GM03348 (cell line): ENCODE results near the gene TNFRSF13B.
"Not testable (repeated sequence)": the region's sequence is repeated elsewhere in the genome, so short reads cannot be mapped to it uniquely, and the experiment has no call there.

ENCODE experiments used
- DNase-seq: peaks from one replicate; pipeline ENCODE4 v3.0.0; 2012; ENCODE audit warnings: low spot score

Gene TNFRSF13B

DNA sequence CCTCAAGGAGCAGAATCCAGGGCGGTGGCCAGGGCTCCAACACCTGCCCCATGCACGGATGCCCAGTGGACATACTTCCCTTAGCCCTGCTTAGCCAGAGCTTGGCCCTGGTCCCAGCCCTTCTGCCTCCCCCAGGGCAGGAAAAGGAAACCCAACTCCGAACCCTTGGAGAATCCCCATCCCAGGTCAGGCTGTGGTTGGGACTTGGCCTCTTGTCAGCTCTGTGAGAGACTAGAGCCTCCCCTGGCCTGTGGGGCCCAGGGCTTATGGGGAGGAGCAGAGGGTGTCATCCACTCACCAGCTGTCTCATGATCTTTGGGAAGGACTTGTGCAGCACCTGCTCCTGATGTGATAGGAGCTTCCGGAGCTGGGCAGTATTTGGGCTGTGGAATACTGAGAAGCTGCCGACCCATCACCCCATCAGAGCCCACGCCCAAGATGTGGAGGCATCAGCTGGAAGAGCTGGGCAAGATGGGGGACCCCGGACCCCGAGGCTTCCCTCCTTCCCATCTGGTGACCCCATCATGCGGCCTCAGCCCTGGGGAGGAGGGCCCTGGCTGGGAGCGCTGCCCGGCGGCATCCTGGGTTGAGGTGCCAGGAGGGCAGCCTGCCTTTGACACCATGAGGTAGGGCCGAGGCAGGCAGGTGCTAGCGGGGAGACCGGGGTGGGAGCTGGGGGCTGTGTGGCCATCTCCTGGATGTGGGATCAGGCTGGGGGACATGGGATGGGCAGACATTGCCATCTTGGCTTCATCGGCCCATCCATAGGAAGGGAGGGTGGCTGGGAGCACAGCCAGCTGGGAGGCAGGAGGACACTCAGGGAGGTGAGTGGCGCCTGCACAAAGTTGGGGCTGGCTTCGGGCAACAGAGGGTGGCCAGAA, 45.1 kb downstream of the TNFRSF13B start:
- DNase-seq = no peak

- no peak for DNase-seq
Measured at GRCh38 chr17:16926061-16926511, 45.8 kb downstream of the TNFRSF13B start.

GRCh38 chr17:16925461-16926060, 46.4 kb downstream of the TNFRSF13B start:
- no peak for DNase-seq

DNA sequence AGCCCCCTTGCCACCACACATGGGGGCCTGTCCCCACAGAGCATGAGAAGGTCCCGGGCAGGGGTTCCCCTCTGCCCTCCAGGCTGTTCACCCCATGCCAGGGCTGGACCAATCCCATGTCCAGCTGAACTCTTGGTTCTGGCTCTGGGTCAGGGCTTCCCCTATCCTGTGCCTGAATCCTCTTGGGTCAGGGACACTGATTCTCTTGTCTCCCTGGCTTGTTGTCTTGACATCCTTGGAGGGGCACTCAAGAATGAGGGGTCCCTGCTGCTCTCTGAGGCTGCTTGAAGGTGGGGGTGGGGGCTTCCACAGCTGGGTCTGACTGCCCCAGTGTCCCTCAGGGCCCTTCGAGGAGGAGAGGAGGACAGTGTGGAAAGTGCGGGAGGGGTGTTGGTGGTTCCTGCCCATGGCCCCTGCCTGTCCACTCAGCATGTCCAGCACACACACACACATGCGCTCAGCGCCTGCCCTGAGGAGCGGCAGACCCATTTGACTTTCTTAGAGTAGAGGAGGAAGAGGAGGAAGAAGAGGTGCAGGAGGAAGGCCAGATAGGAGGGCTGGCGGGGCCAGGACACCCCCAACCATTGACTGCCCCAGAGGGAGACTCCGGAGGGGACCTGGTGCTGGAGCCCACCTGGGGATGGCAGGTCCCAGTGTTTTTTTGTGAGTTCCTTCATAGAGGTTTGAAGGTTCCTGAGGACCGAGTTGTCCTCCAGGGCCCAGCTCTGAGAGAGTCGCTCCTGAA, 47.0 kb downstream of the TNFRSF13B start:
- no peak for DNase-seq

DNA sequence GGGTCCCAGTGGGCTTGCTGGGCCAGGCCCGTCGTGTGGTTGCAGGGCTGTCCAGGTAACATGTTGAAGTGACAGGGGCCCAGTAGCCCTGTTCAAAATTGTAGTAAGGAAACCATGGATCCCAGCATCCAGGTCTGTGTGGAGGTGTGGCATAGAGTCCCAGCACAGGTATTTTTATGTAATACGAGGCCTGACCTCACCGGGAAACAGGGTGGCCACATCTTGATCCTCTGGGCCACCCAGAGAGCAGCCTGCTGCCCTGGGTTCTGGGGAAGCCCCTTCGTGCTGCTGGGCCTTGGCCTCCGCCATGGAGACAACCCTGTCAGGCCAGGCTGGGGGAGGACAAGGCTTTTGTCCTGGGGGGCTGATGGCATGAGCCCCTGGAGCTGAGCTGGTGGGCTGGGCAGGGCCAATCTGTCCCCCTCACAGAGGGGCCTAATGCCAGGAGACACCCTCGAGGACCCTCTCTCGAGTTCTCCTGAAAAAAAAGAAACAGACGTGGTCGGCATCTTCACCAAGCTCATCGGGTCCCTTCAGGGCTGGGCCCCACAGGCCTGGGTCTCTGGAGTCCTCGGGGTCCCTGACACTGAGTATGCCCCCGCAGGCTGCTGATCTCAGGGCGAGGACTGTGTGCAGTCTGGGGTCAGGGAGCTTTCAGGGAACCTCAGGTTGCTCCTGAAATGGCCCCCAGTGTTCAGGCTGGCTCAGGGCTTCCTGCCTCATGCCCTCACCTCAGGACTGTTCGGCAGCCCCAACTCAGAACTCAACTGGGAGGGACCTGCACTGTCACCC, 47.8 kb downstream of the TNFRSF13B start:
- DNase-seq = no peak

DNA sequence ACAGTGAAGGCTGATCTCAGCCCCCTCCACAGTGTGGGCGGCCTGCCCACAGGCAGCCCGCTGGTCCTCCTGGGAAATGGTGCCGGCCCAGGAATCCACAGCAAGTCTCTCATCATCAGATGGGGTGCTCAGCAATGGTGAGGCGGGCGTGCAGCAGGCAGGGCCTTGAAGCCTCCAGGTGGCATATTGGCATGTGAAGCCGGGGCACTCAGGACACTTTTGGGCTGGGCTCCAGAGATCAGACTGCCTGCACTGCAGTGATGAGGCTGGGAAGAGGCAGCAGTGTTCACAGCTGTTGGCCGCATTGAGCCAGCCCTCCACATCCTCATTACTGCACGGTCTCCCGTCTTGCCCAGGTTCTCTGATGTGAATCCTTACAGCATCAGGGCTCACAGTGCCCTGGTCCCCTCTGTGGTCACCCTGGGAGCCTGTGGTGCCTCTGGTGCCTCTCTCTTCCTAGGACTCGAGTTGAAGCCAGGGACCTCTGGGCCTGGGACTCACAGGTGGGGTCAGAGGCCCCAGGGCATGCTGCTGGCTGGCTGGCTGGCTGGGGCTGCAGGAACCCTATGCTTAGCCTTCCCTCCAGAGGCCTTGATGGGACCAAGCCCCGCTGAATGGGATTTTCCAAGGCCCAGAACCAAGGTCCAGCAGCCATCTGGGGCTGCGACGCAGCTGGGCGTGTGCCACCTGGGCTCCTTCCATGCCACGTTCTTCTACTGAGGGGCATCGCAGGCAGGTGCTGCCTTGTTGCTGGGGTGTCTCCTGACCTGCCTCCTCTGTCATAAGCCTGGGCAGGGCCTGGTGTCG, 48.6 kb downstream of the TNFRSF13B start:
- DNase-seq = no peak

DNA sequence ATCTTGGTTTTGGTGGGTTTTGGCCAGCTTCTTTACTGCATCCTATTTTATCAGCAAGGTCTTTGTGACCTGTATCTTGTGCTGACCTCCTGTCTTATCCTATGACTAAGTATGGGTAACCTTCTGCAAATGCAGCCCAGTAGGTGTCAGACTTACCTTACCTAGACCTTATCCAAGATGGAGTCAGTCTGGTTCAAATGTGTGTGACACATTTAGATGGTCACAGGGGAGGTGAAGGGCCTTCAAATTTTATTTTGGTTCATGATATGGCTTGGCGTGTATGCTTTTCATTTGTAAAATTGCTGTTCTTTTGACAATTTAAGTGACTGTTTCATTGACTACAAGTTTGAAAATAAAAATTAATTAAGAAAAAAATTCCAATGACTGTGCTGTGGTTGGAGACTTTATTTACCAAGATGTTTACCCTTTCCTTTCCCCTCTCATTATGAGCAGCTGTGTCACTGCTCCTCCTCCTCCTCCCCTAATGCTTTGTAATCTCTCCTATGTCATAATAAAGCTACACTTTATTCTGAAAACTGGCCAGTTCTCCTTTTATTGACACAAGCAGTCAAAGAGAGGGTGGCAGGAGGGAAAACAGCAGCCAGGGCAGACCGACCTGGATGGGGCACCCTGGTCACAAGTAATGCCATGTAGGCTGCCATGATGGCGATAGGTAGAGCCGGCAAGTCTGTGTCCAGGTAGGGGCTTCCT, 49.4 kb downstream of the TNFRSF13B start:
- DNase-seq = no peak

DNA sequence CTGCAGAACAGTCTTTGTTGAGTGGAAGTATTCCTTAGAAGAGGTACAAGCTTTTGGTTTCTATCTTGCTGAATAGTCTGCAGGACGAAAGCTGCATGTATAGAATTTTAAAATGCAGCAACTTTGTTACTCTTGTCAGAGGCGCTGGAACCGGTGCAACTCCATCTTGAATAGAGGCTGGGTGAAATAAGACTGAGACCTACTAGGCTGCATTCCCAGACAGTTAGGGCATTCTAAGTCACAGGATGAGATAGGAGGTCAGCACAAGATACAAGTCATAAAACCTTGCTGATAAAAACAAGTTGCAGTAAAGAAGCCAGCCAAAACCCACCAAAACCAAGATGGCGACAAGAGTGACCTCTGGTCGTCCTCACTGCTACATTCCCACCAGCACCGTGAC, 50.5 kb downstream of the TNFRSF13B start:
- DNase-seq = not testable (repeated sequence)

DNA sequence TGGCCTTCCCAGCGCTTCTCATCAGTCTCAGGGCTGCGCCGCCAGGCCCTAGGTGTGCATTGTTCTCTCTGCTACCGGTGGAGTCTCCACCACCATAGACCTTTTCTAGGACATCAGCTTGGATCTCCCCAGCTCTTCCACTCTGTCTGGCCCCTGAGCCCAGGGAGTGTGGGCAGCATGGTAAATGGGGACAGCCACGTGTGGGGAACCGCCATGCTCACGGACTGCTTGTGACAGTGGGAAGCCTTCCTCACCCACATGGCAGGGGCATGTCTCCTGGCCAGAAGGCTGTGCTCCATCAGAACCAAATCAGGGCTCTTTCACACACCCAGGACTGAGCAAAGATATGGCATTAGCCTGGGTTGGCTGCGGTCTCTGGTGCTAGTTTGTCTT, 51.3 kb downstream of the TNFRSF13B start:
- no peak for DNase-seq

DNA sequence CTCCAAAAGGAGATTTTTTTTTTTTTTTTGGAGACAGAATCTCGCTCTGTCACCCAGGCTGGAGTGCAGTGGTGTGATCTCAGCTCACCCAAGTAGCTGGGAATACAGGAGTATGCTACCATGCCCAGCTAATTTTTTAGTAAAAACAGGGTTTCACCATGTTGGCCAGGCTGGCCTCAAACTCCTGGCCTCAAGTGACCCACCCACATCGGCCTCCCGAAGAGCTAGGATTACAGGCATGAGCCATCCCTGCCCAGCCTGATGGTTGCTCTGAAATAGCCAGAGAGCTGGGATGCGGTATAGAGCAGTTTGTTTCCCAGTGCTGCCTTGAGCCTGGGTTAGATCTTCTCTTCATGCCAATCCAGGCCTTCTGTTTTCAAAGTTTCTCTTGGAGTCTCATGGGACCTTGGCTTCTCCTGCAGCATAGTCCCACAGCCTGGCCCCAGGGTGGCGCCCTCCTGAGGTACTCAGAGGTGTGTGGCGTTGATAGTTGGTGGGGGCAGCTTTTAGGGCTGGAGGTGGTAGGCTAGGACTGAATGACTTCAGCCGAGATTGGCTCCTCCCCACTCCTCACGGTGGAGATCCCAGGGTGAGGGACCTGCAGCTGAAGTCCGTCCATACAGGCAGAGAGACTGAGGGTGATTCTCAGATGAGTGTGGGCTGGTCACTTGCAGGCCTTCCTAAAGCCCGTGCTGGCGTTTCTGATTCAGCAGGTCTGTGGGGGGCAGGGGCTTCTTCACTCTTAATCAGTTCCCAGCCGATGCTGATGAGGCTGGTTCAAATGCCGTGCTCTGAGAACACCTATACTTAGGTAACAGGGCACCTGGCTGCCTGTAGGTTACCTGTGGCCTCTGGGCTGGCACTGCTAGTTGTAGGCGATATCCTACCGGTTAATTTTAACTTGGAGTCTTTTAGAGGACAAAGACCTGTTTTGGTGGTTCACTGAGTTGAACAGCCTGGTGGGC, 52.0 kb downstream of the TNFRSF13B start:
- DNase-seq = no peak

GRCh38 chr17:16918443-16918842, 53.5 kb downstream of the TNFRSF13B start:
- DNase-seq = no peak

DNA sequence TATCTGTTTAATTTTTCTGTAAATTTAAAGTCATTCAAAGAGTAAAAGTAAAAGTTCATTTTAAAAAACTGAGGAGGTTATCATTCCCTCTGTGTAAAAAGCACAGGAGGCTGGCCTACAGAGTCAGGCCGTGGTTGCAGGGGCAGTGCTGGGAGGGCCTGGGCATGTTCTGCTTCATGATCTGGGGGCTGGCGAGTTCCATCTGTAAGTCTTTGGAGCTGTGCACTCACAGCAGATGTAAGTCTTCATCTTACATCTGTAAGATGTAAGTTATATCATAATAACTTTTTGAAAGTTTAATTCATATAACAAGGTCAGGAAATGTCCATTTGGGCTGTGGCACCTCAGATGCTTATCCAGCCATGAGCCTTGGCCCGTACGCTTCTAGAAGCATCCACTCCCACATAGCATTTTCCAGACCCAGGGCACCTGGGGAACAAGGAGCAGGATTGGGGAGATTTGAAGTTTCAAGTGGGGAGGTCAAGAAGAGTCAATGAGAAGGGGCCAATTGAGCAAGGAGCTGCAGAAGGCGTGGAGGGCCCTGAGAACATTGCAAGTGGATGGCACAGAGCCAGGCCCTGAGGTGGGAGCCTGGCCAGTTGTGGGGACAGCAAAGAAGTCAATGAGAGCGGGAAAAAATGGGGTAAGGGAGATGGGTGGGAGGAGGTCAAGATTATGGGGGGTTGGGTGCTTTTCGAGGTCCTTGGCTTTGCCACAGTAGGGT, 54.1 kb downstream of the TNFRSF13B start:
- no peak for DNase-seq

- no peak for DNase-seq
Measured at GRCh38 chr17:16916557-16916920, 55.4 kb downstream of the TNFRSF13B start.

GRCh38 chr17:16915752-16916556, 56.0 kb downstream of the TNFRSF13B start:
- peak; percentile 72 for DNase-seq

DNA sequence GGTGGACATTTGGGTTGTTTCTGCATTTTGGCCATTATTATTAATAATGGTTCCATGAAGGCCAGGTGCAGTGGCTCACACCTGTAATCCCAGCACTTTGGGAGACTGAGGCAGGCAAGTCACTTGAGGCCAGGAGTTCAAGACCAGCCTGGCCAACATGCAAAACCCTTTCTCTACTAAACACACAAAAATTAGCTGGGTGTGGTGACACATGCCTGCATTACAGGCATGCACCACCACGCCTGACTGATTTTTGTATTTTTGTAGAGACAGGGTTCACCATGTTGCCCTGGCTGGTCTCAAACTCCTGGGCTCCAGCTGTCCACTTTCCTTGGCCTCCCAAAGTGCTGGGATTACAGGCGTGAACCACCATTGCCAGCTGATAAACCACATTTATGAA, 58.5 kb downstream of the TNFRSF13B start:
- no peak for DNase-seq

GRCh38 chr17:16912021-16912962, 59.6 kb downstream of the TNFRSF13B start:
- DNase-seq = no peak
